NCI-H345 treated with DMSO at 0.1 percent for 48 hours (cell line): ENCODE measurements around the gene MYO10.

ENCODE experiments used
- DNase-seq: peaks from one replicate; lab custom pipeline; 2025; ENCODE audit not compliant: unreplicated experiment; lab: John Stamatoyannopoulos, UW

The MYO10 gene

GRCh38 chr5:16819522-16820167, 116.4 kb downstream of the MYO10 start:
- no peak for DNase-seq

- DNase-seq: no peak
Observed at GRCh38 chr5:16815432-16815831, 120.7 kb downstream of the MYO10 start.

- DNase-seq: no peak
Observed at GRCh38 chr5:16812911-16813310, 123.2 kb downstream of the MYO10 start.

GRCh38 chr5:16812448-16812847, 123.6 kb downstream of the MYO10 start:
- DNase-seq: no peak

- DNase-seq: no peak
Observed at GRCh38 chr5:16810208-16810854, 125.8 kb downstream of the MYO10 start.

- DNase-seq: peak; percentile 12
Observed at GRCh38 chr5:16809395-16810207, 126.5 kb downstream of the MYO10 start.

- no peak for DNase-seq
Observed at GRCh38 chr5:16809010-16809394, 127.1 kb downstream of the MYO10 start.

GRCh38 chr5:16808021-16808420, 128.1 kb downstream of the MYO10 start:
- no peak for DNase-seq

GRCh38 chr5:16807547-16807864, 128.6 kb downstream of the MYO10 start:
- no peak for DNase-seq

- no peak for DNase-seq
Observed at GRCh38 chr5:16806711-16807546, 129.2 kb downstream of the MYO10 start.

GRCh38 chr5:16805486-16805885, 130.6 kb downstream of the MYO10 start:
- DNase-seq: no peak

- DNase-seq: no peak
Observed at GRCh38 chr5:16803831-16804230, 132.3 kb downstream of the MYO10 start.

- no peak for DNase-seq
Observed at GRCh38 chr5:16800477-16800876, 135.6 kb downstream of the MYO10 start.

GRCh38 chr5:16799796-16800195, 136.3 kb downstream of the MYO10 start:
- DNase-seq: no peak

- no peak for DNase-seq
Observed at GRCh38 chr5:16797951-16798350, 138.1 kb downstream of the MYO10 start.

- no peak for DNase-seq
Observed at GRCh38 chr5:16794269-16794913, 141.7 kb downstream of the MYO10 start.

GRCh38 chr5:16792598-16793275, 143.4 kb downstream of the MYO10 start:
- no peak for DNase-seq

GRCh38 chr5:16791904-16792597, 144.0 kb downstream of the MYO10 start:
- no peak for DNase-seq

- peak; percentile 11 for DNase-seq
Observed at GRCh38 chr5:16791036-16791705, 144.9 kb downstream of the MYO10 start.
